GM12865 (cell line): Measurements from ENCODE around the gene MYH3.

ENCODE experiments used
- DNase-seq: peaks from one replicate; pipeline ENCODE4 v3.0.0; 2010; ENCODE audit warnings: low read depth
- H3K4me3 ChIP-seq: 2 replicates; pipeline ENCODE4 v1.5.1; 2011; ENCODE audit warnings: mild to moderate bottlenecking, low read depth, low read length, control low read depth
- TF ChIP-seq, protein P1 (sequence below): IDR thresholded peaks from 2 replicates; pipeline ENCODE4 v1.5.1; 2011; ENCODE audit warnings: low read length, control low read depth, low read depth, inconsistent platforms; ENCODE audit not compliant: insufficient read depth; ENCODE audit errors: missing control alignments

MYH3 gene

DNA sequence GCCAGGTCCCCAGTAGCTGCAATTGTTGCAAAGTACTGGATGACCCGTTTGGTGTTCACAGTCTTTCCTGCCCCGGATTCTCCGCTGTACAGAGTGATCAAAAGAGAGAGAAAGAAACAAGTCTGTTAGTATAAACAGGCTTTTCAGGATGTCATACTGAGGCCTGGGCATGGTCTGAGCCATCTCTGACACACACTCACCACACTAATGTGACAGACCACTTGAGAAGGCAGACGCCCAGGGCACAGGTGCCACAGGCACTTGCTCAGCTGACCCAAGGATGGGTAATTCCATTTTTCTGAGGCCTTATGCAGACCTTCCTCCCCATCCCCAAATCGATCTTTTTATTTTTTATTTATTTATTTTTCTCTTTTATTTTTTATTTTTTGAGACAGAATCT, 7.5 kb downstream of the MYH3 start:
- TF ChIP-seq, protein P1, sequence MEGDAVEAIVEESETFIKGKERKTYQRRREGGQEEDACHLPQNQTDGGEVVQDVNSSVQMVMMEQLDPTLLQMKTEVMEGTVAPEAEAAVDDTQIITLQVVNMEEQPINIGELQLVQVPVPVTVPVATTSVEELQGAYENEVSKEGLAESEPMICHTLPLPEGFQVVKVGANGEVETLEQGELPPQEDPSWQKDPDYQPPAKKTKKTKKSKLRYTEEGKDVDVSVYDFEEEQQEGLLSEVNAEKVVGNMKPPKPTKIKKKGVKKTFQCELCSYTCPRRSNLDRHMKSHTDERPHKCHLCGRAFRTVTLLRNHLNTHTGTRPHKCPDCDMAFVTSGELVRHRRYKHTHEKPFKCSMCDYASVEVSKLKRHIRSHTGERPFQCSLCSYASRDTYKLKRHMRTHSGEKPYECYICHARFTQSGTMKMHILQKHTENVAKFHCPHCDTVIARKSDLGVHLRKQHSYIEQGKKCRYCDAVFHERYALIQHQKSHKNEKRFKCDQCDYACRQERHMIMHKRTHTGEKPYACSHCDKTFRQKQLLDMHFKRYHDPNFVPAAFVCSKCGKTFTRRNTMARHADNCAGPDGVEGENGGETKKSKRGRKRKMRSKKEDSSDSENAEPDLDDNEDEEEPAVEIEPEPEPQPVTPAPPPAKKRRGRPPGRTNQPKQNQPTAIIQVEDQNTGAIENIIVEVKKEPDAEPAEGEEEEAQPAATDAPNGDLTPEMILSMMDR: no peak
- no peak for DNase-seq
- no peak overlapping the region for H3K4me3 ChIP-seq

DNA sequence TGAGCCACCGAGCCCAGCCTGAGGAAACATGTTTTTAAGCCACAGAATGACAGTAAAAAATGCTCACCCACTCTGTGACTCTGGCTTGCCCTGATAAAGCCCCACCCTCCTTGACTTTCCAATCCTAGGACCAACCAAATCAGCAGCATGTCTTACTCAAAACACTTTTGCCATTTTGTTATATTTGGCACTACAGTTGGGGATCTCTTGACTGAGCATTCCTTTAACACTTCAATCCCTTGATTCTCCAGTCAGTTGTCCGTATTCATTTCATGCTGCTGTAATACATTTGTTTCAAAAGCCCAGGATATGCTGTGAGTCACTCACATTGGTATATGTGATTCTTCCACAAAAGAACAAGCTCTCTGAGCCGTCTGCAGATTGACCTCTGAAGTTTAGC, 8.2 kb downstream of the MYH3 start:
- TF ChIP-seq, protein P1: no peak
- H3K4me3 ChIP-seq: no peak overlapping the region
- no peak for DNase-seq

DNA sequence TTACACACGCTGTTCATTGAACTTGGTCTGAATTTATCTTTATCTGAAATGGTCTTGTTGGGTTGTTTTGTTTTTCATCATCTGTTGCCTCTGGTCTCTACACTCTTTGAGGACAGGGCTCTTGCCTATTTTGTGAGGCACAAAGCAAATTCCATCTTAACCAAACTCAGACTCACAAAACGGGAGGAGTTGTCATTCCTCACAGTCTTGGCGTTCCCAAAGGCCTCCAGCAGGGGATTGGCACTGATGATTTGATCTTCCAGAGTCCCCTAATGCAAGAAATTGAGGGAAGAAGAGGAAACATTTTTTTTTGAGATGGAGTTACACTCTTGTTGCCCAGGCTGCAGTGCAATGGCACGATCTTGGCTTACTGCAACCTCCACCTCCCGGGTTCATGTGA, 8.7 kb downstream of the MYH3 start:
- TF ChIP-seq, protein P1: no peak
- DNase-seq: no peak
- no peak overlapping the region for H3K4me3 ChIP-seq

DNA sequence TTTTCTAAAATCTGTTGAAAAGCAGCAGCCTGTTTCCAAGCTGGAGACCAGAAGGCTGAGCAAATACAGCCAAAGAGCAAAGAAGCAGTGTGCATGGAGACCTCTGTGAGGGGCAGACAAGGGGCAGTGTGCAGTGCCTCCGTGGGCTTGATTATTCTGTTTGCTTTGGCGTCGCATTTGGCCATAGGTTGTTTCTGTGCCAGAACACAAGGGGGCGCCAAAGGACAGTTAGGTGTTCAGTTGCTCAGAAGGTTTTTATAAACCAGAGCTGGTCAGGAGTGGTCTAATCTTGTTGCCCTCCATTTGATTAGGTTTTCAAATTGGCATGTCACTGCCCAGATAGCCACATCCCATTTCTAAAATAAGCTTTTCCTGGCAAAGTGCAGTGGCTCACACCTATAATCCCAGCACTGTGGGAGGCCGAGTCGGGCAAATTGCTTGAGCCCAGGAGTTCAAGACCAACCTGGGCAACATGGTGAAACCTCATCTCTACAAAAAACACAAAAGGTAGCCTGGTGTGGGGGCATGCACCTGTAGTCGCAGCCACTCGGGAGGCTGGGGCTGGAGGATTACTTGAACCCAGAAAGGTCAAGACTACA, 10.6 kb downstream of the MYH3 start:
- H3K4me3 ChIP-seq: no peak overlapping the region
- peak; percentile 79 for DNase-seq
- TF ChIP-seq, protein P1: peak; percentile 91

DNA sequence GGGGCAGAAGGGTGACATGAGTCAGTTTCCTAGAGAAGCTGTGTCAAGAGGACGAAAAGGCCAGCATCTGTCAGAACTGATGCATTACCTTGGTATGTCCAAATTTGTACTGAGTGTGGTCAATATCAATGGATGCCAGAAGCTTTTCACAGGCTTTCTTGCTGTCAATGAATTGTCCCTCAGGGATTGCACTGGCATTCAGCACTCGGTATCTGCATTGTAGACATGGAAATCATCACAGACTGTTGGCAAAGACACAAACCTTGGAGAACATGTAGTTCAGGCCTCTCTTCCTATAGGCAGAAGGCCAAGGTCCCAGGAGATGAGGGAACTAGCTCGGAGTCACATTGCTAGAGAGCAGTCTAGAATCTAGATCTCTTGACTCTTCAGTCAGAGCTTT, 16.6 kb downstream of the MYH3 start:
- TF ChIP-seq, protein P1: no peak
- no peak for DNase-seq
- H3K4me3 ChIP-seq: no peak overlapping the region

DNA sequence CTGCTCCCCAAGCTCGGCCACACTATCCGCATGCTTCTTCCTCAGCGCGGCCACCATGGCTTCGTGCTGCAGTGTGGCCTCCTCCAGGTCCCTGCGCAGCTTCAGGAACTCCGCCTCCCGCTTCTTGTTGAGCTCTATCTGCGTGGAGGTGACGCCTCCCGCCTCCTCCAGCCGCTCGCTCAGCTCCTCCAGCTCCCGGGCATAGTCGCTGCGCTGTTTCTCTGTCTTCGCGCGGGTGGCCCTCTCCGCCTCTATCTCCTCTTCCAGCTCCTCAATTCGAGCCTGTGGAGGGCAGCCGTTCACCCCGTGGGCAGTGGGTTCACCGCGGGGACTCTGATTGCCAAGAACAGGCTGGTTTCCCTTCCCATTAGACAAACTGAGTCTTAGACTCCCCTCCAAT, 19.0 kb downstream of the MYH3 start:
- H3K4me3 ChIP-seq: no peak overlapping the region
- DNase-seq: no peak
- TF ChIP-seq, protein P1: no peak

DNA sequence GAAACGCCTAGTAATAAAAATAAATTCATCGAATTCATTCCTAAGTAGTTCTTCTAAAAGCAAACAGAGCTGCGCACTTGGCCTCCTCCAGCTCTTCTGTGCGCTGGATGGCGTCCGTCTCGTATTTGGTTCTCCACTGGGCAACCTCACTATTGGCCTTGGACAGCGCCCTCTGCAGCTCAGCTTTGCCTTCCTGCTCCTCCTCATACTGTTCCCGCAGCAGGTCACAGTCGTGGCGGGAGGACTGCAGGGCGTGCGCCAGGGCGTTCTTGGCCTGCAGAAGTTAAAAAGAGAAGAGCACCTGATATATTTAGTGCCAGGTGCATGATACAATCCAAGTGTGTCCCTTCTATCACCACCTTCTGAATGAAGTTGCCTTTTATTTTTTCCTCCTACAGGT, 21.8 kb downstream of the MYH3 start:
- TF ChIP-seq, protein P1: no peak
- no peak for DNase-seq
- H3K4me3 ChIP-seq: no peak overlapping the region
